ENCODE results near the gene YBEY.

The YBEY gene

DNA sequence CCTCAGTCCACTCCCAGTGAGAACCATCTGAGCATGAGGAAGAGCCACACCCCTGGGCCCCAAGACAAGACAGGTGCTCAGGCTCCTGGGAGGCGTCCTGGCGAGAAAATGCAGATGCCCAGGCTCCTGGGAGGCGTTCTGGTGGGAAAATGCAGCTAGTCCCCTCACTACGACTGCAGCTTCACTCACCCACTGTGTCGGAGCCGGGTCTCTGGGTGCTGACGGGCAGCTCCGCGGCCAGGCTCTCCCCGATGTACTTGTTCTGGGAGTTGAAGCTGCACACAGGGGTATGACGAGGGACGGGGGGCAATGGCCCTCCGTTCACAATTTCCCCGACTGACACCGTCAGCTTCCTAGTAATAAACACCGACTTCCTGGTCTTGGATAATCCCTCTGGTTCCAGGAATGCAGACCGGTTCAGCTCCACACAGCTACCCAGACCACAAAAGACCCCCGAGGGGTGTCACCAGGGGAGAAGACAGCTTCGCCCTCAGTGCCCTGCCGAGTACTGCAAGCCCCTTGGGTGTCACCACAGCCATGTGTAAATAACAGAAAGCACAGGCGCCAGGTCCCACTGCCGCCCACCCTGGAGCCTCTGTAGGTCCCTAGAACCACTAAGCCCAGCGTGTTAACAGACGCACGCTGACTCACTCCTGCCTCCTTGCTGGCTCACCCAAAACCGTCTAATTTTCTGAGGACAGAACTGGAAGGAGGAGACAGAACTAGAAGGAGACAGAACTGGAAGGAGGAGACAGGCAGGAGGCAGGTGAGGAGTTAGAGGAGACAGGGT lies 20.2 kb upstream of the YBEY start:
- DNase-seq, result no peak

- DNase-seq, result no peak
These were observed 19.2 kb upstream of the YBEY start for GRCh38 chr21:46266946-46267345.

DNA sequence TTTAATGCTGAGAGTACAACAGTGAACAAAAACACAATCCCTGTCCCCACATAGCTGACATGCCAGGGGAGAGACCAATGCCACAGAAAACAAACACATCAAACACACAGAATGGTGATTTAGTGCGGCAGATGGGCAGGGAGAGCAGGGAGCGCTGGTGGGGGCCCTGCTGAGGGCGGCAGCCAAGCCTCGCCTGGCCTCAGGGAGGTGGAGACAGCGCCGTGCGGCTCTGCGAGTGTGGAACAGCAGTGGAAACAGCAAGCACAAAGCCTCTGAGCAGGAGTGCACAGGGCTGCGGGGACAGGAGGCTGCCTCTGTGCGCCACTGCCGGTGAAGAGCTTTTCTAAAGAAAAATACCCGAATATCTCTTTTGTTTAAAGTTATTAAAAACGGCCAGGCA lies 17.8 kb upstream of the YBEY start:
- no peak for DNase-seq

DNA sequence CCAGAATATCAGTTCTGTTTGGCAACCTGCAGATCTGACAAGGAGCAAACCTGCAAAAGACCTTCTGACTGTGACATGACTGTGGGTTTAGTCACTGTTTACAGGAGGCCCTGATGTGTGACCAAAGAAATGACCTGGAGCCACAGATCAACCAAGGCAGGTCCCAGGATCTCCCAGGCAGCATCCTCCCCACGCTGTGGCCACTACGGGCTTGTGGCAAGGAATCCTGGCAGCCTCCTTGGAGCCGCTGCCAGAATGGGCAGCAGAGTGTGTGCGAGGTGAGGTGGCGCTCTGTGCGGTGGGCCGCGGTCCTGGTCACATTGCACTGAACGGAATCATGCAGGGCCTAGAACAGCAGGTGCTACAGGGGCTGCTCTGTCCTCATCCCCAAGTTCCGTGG lies 16.7 kb upstream of the YBEY start:
- no peak for DNase-seq

- no peak for DNase-seq
These were observed 12.8 kb upstream of the YBEY start for GRCh38 chr21:46273341-46273740.

GRCh38 chr21:46274797-46275390 lies 11.2 kb upstream of the YBEY start:
- DNase-seq, result no peak

- no peak for DNase-seq
These were observed 2.0 kb upstream of the YBEY start for GRCh38 chr21:46284077-46284644.

- DNase-seq, result no peak
These were observed 1.4 kb upstream of the YBEY start for GRCh38 chr21:46284733-46285132.

DNA sequence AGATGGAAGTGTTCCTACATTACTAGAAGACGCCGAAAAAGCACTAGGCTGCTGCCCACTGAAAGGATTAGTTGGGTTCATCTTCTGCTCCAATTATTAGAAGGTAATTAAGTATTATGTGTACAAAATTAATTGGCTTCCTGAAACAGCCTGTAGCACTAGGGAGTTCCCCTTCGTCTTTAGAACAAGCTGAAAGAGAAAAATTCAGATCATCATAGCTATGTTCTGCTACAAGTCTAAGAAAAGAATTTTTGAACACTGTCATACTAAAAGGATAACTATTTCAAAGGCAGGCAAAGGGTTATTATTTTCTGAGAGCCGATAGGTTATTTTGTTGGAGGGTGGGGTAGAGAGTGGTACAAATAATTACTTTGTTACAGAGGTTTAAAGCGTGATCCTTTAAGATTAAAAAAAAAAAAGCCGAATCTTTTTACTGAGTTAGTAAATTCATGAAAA lies 908 bp upstream of the YBEY start, which contains the start of gene MCM3AP:
MCM3AP (minus strand) TSS at position 406 of the 456 bp plus-strand sequence; CDS start at position 81, 325 bp downstream.
- DNase-seq, result no peak

DNA sequence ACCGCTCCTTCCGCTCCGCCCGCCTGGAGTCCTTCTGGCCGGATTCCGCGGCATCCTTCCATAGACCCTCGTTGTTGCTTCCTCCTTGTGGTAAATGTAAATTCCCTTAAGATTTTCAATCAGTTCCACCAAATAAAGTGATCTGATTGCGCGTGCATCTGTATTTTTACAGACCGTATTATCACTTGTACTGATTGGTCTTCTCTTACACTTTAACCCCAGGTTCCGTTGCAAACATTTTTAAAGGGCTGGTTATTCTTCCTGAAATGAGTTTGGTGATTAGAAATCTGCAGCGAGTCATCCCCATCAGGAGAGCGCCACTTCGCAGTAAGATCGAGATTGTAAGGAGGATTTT lies 483 bp downstream of the YBEY start:
- peak; percentile 80 for DNase-seq

- DNase-seq, result no peak
These were observed 1.4 kb downstream of the YBEY start for GRCh38 chr21:46287541-46287940.

GRCh38 chr21:46289655-46290179 lies 3.6 kb downstream of the YBEY start:
- DNase-seq, result no peak

- DNase-seq, result no peak
These were observed 5.4 kb downstream of the YBEY start for GRCh38 chr21:46291561-46291960.

DNA sequence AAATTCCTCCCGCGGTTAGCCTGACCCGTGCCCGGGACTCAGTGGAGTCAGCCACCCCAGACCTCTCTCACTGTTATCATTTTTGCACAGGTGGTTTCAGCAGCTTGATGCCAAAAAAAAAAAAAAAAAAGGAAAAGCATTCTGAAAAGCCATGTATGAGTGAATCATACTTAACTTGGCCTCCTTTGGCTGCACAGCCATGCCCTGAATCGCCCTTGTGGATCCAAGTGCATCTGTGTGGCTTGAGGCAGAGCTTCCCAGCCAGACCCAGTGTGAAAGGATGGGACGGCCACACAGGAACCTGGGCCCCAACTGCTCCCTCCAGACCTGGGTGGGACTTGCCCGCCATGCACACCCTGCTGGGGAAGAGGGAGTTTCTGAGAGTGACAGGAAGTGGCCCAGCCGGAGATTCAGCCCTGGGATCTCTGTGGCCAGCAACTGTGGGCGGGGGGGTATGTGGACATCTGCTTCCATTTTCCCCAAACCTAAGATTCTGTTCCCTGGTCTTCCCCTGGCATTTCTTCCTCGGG lies 8.6 kb downstream of the YBEY start:
- no peak for DNase-seq

- DNase-seq, result no peak
These were observed 9.1 kb downstream of the YBEY start for GRCh38 chr21:46295177-46295770.

- no peak for DNase-seq
These were observed 10.0 kb downstream of the YBEY start for GRCh38 chr21:46295996-46296752.

GRCh38 chr21:46297338-46298271 lies 11.5 kb downstream of the YBEY start:
- no peak for DNase-seq

DNA sequence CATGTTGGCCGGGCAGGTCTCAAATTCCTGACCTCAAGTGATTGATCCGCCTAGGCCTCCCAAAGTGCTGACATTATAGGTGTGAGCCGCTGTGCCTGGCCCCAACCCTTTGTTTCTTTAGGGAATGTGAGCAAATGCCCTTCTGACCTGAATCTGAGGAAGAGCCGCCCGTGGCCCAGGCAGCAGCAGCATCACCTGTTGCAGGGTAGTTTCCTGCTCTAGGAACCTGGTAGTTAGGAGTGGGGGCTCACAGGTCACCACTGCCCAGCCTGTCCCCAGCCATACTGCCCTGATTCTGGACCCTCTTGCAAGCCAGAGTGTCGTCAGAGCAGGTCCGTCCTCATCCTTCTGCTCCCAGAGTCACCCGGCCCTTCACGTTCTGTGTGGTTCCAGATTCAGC lies 13.0 kb downstream of the YBEY start:
- no peak for DNase-seq

DNA sequence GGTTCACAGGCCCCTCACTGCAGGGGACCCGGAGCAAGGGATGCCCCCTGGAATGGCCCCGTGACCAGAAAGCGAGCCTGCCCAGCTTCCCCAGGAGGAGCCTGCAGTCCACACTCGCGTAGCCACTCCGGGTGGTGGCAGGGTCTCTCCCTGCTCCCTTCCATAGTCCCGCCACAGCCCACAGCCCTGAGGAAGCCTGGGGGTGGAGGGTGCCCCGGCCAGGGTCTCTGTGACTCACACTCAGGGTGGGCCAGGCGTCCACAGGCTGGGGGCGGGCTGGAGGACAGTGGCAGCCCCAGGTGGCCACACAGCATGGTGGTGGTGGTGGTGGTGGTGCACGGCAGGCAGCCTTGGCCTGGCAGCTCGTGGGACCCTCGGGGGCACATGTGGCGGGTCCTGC lies 15.6 kb downstream of the YBEY start:
- no peak for DNase-seq

DNA sequence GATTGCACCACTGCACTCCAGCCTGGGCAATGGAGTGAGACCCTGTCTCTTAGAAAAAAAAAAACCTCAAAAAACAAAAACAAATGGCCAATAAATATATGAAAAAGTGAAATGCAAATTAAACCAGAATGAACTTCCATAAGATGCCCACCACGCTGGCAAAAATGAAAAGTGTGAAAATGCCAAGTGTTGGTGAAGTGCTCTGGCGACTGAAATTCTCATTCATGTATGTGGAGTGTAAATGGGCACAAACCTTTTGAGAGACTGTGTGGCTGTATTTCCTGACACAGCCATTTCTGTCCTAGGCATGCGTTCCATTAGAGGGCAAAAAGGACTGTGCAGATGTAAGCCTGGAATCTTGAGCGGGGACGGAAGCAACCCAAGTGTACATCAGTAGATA lies 18.3 kb downstream of the YBEY start:
- DNase-seq, result no peak

GRCh38 chr21:46304955-46305354 lies 18.8 kb downstream of the YBEY start:
- DNase-seq, result no peak

All from NCI-H526 treated with DMSO at 0.1 percent for 48 hours (cell line).